Hematopoietic multipotent progenitor cell treated with erythropoietin and hydrocortisone succinate and interleukin-3 and kit ligand, for 8 days (in vitro differentiated cells): ENCODE results near the gene KIAA0232.

Experiments
- DNase-seq: peaks from one replicate; pipeline ENCODE4 v3.0.0-alpha.2; 2015

KIAA0232 gene

GRCh38 chr4:6758728-6759127 lies 23.8 kb upstream of the KIAA0232 start:
- no peak for DNase-seq

GRCh38 chr4:6760865-6761264 lies 21.7 kb upstream of the KIAA0232 start:
- no peak for DNase-seq

- DNase-seq, result peak; percentile 39
These were observed 20.6 kb upstream of the KIAA0232 start for GRCh38 chr4:6761649-6762615.

GRCh38 chr4:6763330-6763851 lies 19.1 kb upstream of the KIAA0232 start:
- no peak for DNase-seq

- DNase-seq, result no peak
These were observed 17.4 kb upstream of the KIAA0232 start for GRCh38 chr4:6764976-6765620.

DNA sequence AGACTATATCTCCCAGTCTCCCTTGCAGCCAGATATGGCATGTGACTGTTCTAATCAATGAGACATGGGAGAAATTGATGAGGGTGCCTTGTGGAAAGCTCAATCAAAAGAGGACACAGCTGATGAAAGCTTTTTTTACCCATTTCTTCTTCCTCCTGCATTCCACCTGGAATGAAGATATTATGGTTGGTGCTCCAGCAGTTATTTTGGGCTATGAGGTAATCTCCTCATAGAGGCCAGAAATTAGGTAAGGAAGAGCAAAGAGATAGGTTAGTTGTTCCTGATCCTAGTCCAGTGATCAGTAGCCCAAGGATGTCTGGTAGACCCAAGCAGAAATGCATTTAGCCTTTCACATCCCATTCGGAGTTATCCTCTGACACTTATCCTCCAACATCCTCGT lies 16.8 kb upstream of the KIAA0232 start:
- DNase-seq, result no peak

DNA sequence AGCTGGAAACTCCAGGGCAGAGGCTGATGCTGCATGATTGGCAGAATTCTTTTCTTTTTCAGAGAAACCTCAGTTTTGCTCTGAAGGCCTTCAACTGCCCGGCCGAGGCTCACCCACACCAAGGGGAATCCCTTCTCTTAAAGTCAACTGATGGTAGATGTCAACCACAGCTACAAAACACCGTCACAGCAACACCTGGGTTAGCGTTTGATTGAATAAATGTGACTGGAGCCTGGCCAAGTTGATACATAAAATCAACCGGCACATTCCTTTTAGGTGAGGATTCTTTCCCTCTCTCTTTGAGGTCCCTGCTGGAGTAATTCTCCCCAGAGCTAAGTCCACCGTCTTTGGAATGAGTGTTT lies 15.2 kb upstream of the KIAA0232 start:
- no peak for DNase-seq

DNA sequence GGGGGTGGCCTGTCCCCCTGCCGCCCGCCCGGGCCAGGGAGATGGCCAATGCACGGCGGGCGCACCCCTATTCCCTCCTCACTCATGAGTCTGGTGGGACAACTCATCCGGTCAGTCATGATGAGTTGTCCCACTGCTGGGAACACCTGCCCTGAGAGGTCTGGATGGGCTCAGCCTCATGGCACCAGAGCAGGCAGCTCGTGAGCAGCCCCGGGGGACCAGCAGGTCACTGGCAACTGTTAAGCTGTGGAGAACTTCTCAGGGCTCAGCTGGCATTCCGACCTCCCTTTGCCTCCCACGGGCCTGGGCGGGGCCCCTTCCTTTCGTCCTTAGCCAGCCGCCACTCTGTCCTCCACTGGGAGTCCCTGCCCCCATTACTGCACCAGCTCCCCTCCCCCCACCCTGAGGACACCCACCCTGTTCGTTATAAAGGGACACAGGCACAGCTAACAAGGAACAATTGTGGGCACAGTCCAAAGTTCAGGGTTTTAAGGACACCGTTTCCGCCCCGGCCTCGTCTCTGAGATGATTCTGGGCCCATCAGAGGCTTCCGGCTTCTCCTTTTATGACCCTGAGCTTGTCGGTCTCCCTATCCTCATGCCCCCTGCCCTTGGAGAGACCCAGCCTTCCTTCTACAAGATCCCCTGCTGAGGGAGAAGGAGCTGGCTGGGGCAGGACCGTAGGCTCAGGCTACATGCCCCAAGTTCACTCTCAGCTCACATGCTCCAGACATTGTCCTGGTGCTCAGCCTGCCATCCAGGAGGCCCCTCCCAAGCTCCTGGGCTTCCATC lies 14.6 kb upstream of the KIAA0232 start:
- DNase-seq, result no peak

DNA sequence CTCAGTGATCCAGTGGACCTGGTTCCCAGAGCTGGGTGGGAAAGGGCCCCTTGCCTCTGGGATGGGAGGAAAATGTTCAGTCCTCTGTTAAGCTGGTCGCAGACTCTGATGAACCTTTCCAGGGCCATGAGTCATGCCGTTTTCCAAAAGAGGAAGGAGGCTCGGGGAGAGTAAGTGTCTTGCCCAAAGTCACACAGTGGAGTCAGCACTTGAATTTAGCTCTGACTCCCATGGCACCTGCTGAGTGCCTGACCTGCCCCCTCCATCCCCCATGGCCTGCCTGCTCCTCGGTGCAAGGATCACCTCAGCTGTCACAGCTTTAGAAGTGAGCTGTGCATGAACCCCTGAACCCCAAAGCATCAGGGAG lies 14.0 kb upstream of the KIAA0232 start:
- no peak for DNase-seq

- peak; percentile 86 for DNase-seq
These were observed 13.1 kb upstream of the KIAA0232 start for GRCh38 chr4:6769233-6769988.

- DNase-seq, result no peak
These were observed 12.5 kb upstream of the KIAA0232 start for GRCh38 chr4:6769989-6770420.

DNA sequence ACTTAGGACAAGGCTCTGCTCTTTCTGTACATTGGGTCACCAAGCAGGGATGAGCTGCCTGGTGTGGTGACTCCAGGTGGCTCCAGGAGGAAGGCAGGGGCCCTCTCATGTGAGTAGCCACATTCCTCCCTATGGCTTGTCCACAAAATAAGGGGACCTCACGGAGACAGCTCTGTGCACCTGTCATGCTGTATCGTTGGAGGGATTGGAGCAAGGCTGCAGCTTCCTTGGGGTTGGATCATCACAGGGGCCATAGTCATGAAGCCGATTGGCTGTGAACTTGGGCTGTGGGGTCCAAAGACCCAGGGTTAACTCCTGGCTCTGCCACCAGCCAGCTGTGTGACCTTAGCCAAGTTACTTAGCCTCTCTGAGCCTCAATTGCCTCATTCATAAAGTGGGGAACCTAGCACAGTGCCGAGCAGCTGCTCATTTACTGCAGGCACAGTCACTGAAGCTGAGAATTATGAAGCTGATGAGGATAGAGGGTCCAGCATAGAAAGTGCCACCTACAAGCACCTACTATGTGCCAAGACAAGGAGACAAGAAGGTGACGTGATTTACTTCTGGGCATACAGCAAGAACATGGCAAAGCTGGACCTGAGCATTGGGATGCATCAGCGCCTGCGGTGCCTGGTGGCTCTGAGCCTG lies 11.8 kb upstream of the KIAA0232 start:
- no peak for DNase-seq

- no peak for DNase-seq
These were observed 11.3 kb upstream of the KIAA0232 start for GRCh38 chr4:6771229-6771671.

- DNase-seq, result no peak
These were observed 10.2 kb upstream of the KIAA0232 start for GRCh38 chr4:6772223-6772928.

DNA sequence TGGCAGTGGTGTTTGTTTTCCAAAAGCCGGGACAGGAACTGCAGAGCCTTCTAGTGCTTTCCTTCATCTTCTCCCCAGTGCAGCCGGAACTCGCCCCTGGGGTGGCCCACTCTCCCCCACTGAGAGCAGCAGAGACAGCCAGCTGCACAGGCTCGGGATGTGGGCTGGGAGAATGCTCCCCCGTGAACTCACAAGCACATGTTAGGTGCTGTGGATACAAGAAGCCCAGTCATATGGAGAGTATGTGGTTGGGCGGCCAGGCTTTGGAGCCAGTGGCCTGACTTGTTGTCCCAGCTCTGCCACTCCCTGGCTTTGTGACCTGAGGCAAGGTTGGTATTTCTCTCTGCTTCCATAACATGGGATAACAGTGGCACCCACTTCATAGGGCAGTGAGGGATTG lies 9.4 kb upstream of the KIAA0232 start:
- no peak for DNase-seq

DNA sequence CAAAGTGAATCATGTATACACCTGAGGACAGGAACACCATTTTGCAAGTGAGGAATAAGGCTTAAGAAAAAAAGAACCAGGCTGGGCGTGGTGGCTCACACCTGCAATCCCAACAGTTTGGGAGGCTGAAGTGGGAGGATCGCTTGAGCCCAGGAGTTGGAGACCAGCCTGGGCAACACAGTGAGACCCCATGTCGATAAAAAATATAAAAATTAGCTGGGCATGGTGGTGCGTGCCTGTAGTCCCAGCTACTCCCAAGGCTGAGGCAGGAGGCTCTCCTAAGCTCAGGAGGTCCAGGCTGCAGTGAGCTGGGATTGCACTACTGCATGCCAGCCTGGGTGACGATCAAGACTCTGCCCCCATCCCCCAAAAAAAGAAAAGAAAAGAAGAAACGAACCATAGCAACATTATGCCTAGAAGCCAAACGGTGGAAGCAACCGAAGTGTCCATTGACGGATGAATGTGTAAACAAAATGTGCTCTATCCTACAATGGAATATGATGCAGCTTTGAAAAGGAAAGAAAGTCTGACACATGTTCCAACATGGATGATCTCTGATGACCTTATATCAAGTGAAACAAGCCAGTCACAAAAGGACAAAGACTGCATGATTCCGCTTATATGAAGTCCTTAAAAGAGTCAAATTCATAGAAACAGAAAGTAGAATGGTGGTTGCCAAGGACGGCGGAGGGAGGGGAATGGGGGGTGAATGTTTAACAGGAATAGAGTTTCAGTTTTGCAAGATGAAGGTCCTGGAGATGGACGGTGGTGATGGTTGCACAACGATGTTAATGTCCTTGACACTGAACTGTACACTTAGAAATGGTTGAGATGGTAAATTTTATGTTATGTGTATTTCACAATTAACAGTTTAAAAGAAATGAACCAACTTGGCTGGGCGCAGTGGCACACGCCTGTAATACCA lies 8.6 kb upstream of the KIAA0232 start:
- no peak for DNase-seq

DNA sequence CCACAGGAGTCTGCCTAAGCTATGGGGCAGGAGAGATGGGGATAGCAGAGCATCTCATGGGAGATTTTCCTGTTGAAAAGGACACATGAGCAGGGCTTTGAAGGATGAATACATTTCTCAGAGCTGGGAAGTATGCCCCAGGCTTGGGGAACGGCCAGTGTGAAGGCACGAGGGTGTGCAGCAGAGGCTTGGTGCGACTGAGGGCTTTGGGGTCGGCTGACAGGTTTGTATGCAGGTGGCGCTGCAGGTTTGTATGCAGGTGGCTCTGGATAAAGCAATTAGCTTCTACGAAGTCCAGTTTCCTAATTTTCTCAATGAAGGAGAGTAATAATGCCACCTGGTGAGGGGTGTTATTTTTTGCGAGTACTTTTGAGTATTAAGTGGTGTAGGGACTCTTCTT lies 6.8 kb upstream of the KIAA0232 start:
- DNase-seq, result no peak

DNA sequence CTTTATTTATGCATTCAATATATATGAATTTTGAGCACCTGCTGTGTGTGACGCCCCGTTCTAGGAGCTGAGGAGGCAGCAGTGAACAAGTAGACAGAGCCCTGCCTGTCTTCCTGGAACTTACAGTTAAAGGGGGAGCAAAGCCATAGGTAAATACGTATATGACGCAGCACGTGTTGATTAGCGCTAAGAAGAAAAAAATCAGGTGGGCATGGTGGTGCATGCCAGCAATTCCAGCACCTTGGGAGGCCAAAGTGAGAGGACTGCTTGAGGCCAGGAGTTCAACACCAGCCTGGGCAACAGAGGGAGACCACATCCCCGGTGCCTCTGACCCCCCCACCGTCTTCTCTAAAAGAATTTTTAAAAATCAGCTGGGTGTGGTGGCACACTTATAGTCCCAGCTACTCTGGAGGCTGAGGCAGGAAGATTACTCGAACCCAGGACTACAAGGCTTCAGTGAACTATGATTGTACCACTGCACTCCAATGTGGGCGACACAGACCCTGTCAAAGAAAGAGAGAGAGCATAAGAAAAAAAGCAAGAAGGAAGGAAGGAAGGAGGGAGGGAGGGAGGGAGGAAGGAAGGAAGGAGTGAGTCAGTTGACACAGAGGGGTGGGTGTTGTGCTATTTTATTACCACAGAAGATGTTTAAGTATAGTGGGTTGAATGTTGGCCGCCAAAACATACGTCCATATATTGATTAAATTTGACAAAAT lies 5.4 kb upstream of the KIAA0232 start:
- DNase-seq, result no peak

DNA sequence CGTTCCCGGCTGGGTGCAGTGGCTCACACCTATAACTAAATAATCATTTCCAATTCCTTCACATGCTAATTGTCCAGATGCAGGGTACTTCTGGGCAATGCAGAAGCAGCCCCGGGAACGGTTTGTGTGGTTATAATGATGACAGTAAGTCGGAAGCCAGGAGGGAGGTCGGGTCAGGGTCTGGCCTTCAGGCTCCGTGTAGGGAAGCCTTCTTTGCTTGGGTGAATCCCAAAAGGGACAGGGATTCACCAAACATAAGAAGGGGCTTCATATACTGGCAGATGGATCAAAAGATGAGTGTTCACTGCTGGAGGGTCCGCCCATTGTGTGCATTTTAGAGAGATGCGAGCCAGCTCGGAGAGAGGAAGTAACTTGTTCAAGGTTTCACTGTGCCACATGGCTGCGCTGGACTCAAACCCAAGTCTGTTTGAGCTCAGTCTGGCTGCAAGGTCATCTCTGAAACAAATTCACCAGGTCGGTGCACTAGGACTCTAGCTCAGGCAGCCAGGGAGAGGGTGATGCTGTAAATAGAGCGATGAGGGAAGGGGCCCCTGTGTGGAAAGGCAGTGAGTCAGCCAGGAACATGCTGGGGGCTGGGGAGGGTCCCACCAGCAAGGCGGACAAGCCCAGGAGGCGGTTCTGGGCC lies 4.8 kb upstream of the KIAA0232 start:
- peak; percentile 26 for DNase-seq
